ENCODE results near the gene TUBB3.

Gene TUBB3

DNA sequence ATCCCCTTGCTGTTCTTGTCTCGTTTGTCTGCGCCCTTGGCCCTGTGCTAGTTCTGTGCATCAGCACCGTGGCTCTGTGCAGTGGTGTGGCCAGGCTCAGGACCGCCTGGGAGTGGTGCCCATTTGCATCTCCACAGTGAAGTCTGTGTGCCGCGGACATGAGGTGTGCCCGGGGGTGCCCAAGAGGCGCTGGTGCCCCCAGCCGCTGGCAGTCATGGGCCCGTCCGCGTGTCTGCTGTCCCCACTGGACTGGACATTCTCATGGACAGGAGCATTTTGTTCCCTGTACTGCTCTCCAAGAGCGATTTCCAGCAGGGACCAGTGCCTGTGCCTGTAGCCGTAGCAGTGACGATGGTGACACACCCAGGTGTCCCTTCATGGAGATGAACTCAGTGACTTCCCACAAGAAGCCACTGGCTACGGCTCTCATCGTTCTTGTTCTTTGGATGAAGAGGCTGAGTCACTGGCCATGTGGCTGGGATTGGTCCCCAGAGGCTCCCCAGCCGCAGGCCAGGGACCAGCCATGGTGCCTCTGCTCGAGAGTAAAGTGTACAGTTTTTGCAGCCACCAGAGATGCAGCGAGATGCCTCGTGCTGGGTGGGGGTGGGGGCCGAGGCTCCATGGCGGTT is 17.5 kb upstream of the TUBB3 start:
- Histone ChIP-seq H3K9me3 (ENCODE audit: control insufficient read depth, low read length) (no peaks in the 10 kb centered on the region), H3K27me3 (ENCODE audit: control insufficient read depth, insufficient read depth, low read length) (no peaks in the 10 kb centered on the region), H3K4me1 (ENCODE audit: control insufficient read depth, insufficient read depth, low read length) (peaks cover 8% of the 10 kb centered on the region), H3K4me3 (ENCODE audit: low read length) (no peak overlapping the region), H3K9ac (ENCODE audit: low read length) (no peak overlapping the region), H3K36me3 (ENCODE audit: control insufficient read depth, insufficient read depth, low read length) (peaks cover 6% of the 10 kb centered on the region)

DNA sequence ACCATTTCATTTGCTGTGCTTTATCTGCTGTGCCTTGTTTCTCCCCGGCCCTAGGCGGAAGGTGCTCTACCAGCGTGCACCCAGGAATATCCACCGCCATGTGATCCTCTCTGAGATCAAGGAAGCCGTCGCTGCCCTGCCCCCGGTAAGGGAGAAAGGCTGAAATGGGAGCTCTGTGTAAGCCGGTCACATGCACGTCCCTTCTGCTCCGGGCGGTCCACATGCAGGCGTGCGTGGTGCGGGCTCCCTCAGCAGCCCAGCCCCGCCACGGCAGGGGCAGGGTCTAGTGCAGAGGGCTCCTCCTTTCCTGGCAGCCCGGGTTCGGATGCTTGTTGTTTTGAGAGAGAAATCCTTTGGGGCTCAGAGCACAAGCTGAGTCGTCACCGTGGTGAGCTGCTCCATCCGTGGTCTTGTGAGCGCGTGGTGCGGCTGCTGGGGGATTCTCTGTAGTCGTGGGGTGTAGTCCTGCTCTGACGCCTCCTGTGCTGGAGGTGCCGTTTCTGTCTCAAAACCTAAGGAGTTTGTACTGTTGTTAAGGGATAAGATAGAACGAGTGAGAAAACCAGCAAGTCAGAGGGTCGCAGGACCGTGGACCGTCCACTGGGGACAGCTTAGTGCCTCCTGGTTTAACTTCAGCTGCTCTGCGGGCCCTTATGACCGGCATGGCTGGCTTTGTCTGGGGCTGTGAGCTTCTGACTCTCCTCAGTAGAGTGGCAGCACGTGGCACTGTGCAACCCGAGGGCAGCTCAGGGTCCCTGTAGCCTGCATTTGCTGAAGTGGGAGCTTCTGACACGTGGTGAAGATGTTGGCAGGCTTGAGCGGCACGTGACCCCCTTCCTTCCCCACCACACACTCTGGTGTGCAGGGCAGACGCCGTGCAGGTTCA is 16.8 kb upstream of the TUBB3 start:
- Histone ChIP-seq H3K36me3 (ENCODE audit: control insufficient read depth, insufficient read depth, low read length) (peaks cover 6% of the 10 kb centered on the region), H3K9ac (ENCODE audit: low read length) (no peak overlapping the region), H3K9me3 (ENCODE audit: control insufficient read depth, low read length) (no peaks in the 10 kb centered on the region), H3K4me3 (ENCODE audit: low read length) (no peak overlapping the region), H3K4me1 (ENCODE audit: control insufficient read depth, insufficient read depth, low read length) (peaks cover 8% of the 10 kb centered on the region), H3K27me3 (ENCODE audit: control insufficient read depth, insufficient read depth, low read length) (no peaks in the 10 kb centered on the region)

DNA sequence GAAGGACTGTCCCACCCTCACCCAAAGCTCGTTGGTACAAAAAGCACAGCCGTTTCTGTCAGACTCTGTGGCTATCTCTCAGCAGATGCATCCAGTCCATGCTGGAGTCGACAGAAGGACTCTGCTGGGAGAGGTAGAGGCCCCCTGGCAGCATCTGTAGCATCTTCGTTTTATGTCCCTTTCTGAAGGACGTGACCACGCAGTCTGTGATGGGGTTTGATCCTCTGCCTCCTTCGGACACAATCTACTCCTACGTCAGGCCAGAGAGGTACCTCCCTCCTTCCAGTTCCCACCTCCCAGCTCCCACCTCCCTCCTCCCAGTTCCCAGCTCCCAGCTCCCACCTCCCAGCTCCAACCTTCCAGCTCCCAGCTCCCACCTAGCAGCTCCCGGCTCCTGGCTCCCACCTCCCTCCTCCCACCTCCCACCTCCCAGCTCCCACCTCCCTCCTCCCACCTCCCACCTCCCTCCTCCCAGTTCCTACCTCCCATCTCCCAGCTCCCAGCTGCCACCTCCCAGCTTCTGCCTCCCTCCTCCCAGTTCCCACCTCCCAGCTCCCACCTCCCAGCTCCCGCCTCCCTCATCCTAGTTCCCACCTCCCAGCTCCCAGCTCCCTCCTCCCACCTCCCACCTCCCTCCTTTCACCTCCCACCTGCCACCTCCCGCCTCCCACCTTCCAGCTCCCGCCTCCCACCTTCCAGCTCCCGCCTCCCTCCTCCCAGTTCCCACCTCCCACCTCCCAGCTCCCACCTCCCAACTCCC is 15.9 kb upstream of the TUBB3 start:
- Histone ChIP-seq H3K9me3 (ENCODE audit: control insufficient read depth, low read length) (no peaks in the 10 kb centered on the region), H3K27me3 (ENCODE audit: control insufficient read depth, insufficient read depth, low read length) (no peaks in the 10 kb centered on the region), H3K4me1 (ENCODE audit: control insufficient read depth, insufficient read depth, low read length) (peaks cover 8% of the 10 kb centered on the region), H3K36me3 (ENCODE audit: control insufficient read depth, insufficient read depth, low read length) (peaks cover 6% of the 10 kb centered on the region), H3K9ac (ENCODE audit: low read length) (no peak overlapping the region), H3K4me3 (ENCODE audit: low read length) (no peak overlapping the region)

DNA sequence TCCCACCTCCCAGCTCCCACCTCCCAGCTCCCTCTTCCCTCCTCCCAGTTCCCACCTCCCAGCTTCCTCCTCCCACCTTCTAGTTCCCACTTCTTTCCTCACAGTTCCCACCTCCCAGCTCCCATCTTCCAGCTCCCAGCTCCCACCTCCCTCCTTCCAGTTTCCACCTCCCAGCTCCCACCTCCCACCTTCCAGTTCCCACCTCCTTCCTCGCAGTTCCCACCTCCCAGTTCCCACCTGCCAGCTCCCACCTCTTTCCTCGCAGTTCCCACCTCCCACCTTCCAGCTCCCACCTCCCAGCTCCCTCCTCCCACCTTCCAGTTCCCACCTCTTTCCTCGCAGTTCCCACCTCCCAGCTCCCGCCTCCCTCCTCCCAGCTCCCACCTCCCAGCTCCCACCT is 14.9 kb upstream of the TUBB3 start:
- H3K4me1 ChIP-seq (ENCODE audit: control insufficient read depth, insufficient read depth, low read length): peaks cover 8% of the 10 kb centered on the region
- no peaks in the 10 kb centered on the region for H3K27me3 ChIP-seq (ENCODE audit: control insufficient read depth, insufficient read depth, low read length)
- H3K36me3 ChIP-seq (ENCODE audit: control insufficient read depth, insufficient read depth, low read length): peaks cover 6% of the 10 kb centered on the region
- no peaks in the 10 kb centered on the region for H3K9me3 ChIP-seq (ENCODE audit: control insufficient read depth, low read length)
- H3K9ac ChIP-seq (ENCODE audit: low read length): no peak overlapping the region
- no peak overlapping the region for H3K4me3 ChIP-seq (ENCODE audit: low read length)

DNA sequence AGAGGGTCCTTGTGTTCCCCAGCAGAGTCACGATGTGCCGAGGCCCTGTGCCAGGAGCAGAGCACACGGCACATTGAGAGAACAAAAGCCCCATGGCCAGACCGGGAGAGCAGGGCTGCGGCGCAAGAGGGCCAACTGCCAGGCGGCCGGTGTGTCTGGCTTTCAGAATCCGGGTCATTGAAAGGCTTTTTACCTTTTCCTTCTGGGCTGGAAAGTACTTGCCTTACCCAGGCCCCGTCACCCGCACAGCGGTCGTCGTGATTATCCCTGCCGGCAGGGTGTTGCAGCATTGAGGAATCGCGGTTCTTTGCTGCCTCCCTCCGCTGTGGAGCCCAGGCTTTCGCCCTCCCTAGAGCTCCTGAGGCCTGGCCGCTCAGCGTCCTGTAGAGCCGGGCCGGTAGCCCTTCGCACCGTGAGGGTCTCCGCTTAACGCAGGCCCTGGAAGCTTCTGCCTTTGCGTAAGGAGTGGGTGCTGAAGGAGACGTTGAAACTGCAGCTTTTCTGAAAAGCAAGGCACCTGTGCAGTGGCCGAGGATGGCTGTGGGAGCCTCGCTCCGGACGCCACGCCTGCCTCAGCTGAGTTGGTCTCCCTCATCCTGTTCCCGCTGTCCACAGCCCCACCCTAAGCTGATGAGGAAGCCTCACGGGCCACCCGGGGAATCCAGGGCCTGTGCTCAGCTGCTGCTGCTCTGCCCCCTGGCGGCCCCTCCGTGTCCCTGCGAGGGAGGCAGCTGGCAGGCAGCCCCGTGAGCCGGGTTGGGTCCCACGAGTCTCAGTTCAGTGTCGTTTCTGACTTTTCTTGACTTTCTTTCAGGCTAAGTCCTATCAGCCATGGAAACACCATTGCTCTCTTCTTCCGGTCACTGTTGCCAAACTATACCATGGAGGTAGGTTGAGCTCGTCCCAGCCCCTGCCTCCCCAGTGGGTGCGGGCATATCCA is 13.1 kb upstream of the TUBB3 start:
- Histone ChIP-seq H3K36me3 (ENCODE audit: control insufficient read depth, insufficient read depth, low read length) (peaks cover 6% of the 10 kb centered on the region), H3K4me1 (ENCODE audit: control insufficient read depth, insufficient read depth, low read length) (peaks cover 8% of the 10 kb centered on the region), H3K9ac (ENCODE audit: low read length) (no peak overlapping the region), H3K27me3 (ENCODE audit: control insufficient read depth, insufficient read depth, low read length) (no peaks in the 10 kb centered on the region), H3K9me3 (ENCODE audit: control insufficient read depth, low read length) (no peaks in the 10 kb centered on the region), H3K4me3 (ENCODE audit: low read length) (no peak overlapping the region)

DNA sequence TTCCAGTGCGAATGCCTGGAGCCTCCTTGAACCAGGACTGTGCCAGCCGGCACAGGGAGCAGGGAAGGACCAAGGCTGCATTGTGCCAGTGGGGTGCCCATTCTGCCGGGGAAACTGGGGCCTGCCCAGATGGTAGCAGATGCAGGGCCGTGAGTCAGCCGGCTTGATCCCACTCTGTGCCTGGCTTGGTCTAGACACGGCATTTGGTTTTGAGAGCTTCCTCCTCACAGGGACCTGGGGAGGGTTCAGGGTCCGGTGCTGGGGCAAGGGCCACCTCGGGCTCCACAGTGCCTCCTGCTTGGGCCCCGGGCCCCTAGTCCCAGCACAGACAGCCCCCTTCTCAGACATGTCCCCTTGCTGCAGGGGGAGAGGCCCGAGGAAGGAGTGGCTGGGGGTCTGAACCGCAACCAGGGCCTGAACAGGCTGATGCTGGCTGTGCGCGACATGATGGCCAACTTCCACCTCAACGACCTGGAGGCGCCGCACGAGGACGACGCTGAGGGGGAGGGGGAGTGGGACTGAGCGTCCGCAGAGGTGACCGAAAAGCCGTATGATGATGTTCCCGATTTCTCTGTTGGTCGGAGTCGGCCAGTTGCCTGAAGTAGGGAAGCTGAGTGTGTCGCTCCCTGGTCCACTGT is 12.3 kb upstream of the TUBB3 start:
- H3K9ac ChIP-seq (ENCODE audit: low read length): no peak overlapping the region
- no peak overlapping the region for H3K4me3 ChIP-seq (ENCODE audit: low read length)
- no peaks in the 10 kb centered on the region for H3K9me3 ChIP-seq (ENCODE audit: control insufficient read depth, low read length)
- peaks cover 6% of the 10 kb centered on the region for H3K36me3 ChIP-seq (ENCODE audit: control insufficient read depth, insufficient read depth, low read length)
- H3K27me3 ChIP-seq (ENCODE audit: control insufficient read depth, insufficient read depth, low read length): no peaks in the 10 kb centered on the region
- peaks cover 8% of the 10 kb centered on the region for H3K4me1 ChIP-seq (ENCODE audit: control insufficient read depth, insufficient read depth, low read length)

DNA sequence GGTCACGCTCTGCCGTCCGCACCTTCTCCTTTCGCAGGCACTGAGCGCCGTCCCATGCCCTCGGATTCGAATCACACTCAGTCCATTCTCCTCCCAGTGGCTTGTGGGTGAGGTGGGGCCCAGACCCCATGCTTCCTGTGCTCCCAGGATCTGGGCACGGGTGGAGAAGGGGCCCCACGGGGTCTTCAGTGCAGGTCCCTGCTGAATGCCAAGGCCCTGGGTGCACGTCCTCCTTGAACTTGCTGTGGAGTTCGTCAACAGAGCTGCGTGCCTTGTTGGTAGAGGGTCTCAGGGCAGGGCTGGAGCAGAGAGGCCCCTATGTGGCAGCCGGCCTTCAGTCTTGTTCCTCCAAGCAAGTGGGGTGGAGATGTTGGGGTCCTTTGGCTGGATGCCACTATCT is 11.8 kb upstream of the TUBB3 start:
- Histone ChIP-seq H3K4me1 (ENCODE audit: control insufficient read depth, insufficient read depth, low read length) (peaks cover 8% of the 10 kb centered on the region), H3K36me3 (ENCODE audit: control insufficient read depth, insufficient read depth, low read length) (peaks cover 6% of the 10 kb centered on the region), H3K4me3 (ENCODE audit: low read length) (no peak overlapping the region), H3K9ac (ENCODE audit: low read length) (no peak overlapping the region), H3K9me3 (ENCODE audit: control insufficient read depth, low read length) (no peaks in the 10 kb centered on the region), H3K27me3 (ENCODE audit: control insufficient read depth, insufficient read depth, low read length) (no peaks in the 10 kb centered on the region)

DNA sequence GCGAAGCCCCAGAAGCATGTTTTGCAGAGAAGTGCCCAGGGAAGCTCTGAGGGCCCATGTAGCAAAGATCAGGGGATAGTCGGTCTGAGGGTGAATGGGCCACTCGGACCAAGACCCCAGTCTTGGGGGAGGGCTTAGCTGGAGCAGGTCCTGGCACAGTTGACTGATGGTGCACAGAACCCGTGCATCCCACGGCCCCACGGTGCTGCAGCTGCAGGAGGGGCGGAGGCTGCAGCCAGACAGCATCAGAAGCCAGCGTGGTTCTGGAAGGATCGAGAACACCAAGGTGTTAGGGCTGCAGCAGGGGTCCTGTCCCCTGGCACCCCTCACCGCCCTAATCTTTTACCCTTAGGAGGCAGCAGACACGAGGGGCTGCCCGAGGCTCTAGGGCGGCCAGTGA is 11.0 kb upstream of the TUBB3 start:
- Histone ChIP-seq H3K4me3 (ENCODE audit: low read length) (no peak overlapping the region), H3K27me3 (ENCODE audit: control insufficient read depth, insufficient read depth, low read length) (no peaks in the 10 kb centered on the region), H3K4me1 (ENCODE audit: control insufficient read depth, insufficient read depth, low read length) (peaks cover 8% of the 10 kb centered on the region), H3K9me3 (ENCODE audit: control insufficient read depth, low read length) (no peaks in the 10 kb centered on the region), H3K36me3 (ENCODE audit: control insufficient read depth, insufficient read depth, low read length) (peaks cover under 1% of the 10 kb centered on the region), H3K9ac (ENCODE audit: low read length) (no peak overlapping the region)

DNA sequence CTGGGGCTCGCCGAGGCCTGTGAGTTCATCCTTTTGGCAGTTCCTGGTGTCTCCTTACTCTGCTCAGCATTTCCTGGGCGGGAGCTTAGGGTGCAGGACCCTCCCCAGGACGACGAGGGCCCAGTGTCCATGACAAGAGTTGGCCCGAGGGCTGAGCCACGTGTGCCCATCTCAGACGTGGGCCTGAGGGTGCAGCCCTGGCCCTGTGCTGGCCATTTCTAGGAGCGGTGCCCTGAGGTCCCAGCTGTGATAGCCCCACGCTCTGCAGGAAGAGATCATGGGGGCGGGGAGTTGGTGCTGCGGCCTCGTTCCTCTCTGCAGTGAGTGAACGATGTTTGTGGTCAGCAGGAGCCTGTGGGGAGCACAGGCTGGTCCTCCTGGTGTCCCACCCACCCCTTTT is 10.5 kb upstream of the TUBB3 start:
- Histone ChIP-seq H3K36me3 (ENCODE audit: control insufficient read depth, insufficient read depth, low read length) (no peaks in the 10 kb centered on the region), H3K9me3 (ENCODE audit: control insufficient read depth, low read length) (no peaks in the 10 kb centered on the region), H3K9ac (ENCODE audit: low read length) (no peak overlapping the region), H3K27me3 (ENCODE audit: control insufficient read depth, insufficient read depth, low read length) (no peaks in the 10 kb centered on the region), H3K4me3 (ENCODE audit: low read length) (no peak overlapping the region), H3K4me1 (ENCODE audit: control insufficient read depth, insufficient read depth, low read length) (peaks cover 10% of the 10 kb centered on the region)

DNA sequence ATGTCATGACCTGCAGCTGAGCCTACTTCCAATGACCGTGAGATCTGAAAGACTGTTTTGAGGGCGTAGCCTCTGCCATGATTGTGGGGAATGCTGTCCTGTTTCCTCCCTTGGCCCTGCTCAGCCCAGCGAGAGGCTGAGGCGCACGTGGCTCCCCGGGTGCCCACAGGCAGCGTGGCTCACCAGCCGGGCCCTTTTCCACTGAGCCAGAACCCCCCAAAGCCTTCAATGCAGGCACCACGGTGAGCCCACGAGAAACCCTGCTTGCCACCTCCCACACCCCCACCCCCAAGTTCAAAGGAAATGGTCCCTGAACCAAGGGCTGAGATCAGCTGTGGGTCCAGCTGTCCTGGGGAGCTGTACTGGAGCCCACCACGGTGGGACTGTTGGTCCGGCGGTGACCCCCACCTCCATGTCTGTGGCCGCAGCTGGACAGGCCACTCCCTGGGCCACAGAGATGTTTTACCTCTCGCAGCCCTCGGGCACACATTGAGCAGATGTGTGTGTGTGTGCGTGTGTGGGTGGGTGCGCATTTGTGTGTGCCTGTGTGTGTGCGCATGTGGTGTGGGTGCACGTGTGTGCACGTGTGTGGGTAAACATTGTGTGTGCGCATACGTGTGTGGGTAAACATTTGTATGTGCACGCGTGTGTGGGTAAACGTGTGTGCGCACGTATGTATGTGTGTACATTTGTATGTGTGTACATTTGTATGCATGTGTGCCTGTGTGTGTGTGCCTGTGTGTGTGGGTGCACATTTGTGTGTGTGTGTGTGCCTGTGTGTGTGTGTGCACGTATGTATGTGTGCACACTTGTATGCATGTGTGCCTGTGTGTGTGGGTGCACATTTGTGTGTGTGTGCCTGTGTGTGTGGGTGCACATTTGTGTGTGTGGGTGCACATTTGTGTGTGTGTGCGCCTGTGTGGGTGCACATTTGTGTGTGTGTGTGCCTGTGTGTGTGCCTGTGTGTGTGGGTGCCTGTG is 9.4 kb upstream of the TUBB3 start:
- H3K9ac ChIP-seq (ENCODE audit: low read length): no peak overlapping the region
- no peaks in the 10 kb centered on the region for H3K9me3 ChIP-seq (ENCODE audit: control insufficient read depth, low read length)
- H3K4me1 ChIP-seq (ENCODE audit: control insufficient read depth, insufficient read depth, low read length): peaks cover 21% of the 10 kb centered on the region
- H3K36me3 ChIP-seq (ENCODE audit: control insufficient read depth, insufficient read depth, low read length): no peaks in the 10 kb centered on the region
- peaks cover 5% of the 10 kb centered on the region for H3K27me3 ChIP-seq (ENCODE audit: control insufficient read depth, insufficient read depth, low read length)
- H3K4me3 ChIP-seq (ENCODE audit: low read length): no peak overlapping the region
